CD8-positive, alpha-beta memory T cell (primary cell): Measurements from ENCODE around the gene DCAF8L2. TPM values are rescaled to one million over a fixed set of nuclear protein-coding genes. Genes with fewer than 3 reads are reported as not detected.

Source experiments
- CTCF ChIA-PET: fragments of 350-600 bp; sonication (Branson Sonifier 250); formaldehyde crosslinking; loops from one replicate; lab custom pipeline; 2021; ENCODE audit warnings: antibody characterized with exemption; lab: Charles Lee
- POLR2A ChIA-PET: fragments of 350-600 bp; sonication (Branson Sonifier 250); formaldehyde crosslinking; loops from one replicate; lab custom pipeline; 2021; ENCODE audit warnings: antibody characterized with exemption; lab: Charles Lee
- DNase-seq, 5 donors: peaks; one replicate each; pipeline versions ENCODE4 v3.0.0 to v3.0.0-alpha.2; 2020 to 2022; ENCODE audit warnings: mixed read lengths in 1 of 5
- H3K27ac ChIP-seq: one replicate; pipeline ENCODE4 v1.7.0; 2013; ENCODE audit warnings: low read depth, mild to moderate bottlenecking, low read length, moderate library complexity
- H3K27me3 ChIP-seq: 2 replicates; pipeline ENCODE4 v1.7.0; 2013; ENCODE audit warnings: low read length, mild to moderate bottlenecking; ENCODE audit not compliant: insufficient read depth, poor library complexity, severe bottlenecking
- H3K36me3 ChIP-seq: 2 replicates; pipeline ENCODE4 v1.7.0; 2013; ENCODE audit warnings: mild to moderate bottlenecking, low read length, moderate library complexity; ENCODE audit not compliant: insufficient read depth
- H3K4me1 ChIP-seq: 2 replicates; pipeline ENCODE4 v1.7.0; 2013; ENCODE audit warnings: mild to moderate bottlenecking, low read length, moderate library complexity; ENCODE audit not compliant: insufficient read depth
- H3K4me3 ChIP-seq: 2 replicates; pipeline ENCODE4 v1.7.0; 2013; ENCODE audit warnings: mild to moderate bottlenecking, low read length
- H3K9me3 ChIP-seq: 2 replicates; pipeline ENCODE4 v1.7.0; 2013; ENCODE audit warnings: mild to moderate bottlenecking, low read length
- H3K27ac Mint-ChIP-seq, 8 donors: one replicate each; pipeline ENCODE4 v1.8.0; 2020 to 2021; ENCODE audit warnings: mixed read lengths in 8 of 8, mild to moderate bottlenecking in 6 of 8, inconsistent platforms in 3 of 8, moderate library complexity in 3 of 8
- H3K27me3 Mint-ChIP-seq, 2 donors: one replicate each; pipeline ENCODE4 v1.8.0; 2020 to 2021; ENCODE audit warnings: mixed read lengths in 2 of 2, mild to moderate bottlenecking in 1 of 2, moderate library complexity in 1 of 2
- H3K36me3 Mint-ChIP-seq, 3 donors: one replicate each; pipeline ENCODE4 v1.8.0; 2020 to 2021; ENCODE audit warnings: mixed read lengths in 3 of 3, inconsistent platforms in 1 of 3, mild to moderate bottlenecking in 1 of 3
- H3K4me1 Mint-ChIP-seq, 3 donors: one replicate each; pipeline ENCODE4 v1.8.0; 2020 to 2021; ENCODE audit warnings: mixed read lengths in 3 of 3, inconsistent platforms in 1 of 3, mild to moderate bottlenecking in 1 of 3
- H3K4me3 Mint-ChIP-seq, 7 donors: one replicate each; pipeline ENCODE4 v1.8.0; 2020 to 2021; ENCODE audit warnings: mixed read lengths in 7 of 7, mild to moderate bottlenecking in 6 of 7, moderate library complexity in 4 of 7, inconsistent platforms in 2 of 7
- H3K9me3 Mint-ChIP-seq, 5 donors: one replicate each; pipeline ENCODE4 v1.8.0; 2020 to 2022; ENCODE audit warnings: mixed read lengths in 5 of 5, mild to moderate bottlenecking in 3 of 5, moderate library complexity in 2 of 5, inconsistent platforms in 1 of 5
- polyA plus RNA-seq: library from polyadenylated mRNA; unstranded; fragments of 300-500 nt; fragmentation: Illumina TruSeq; gene quantifications from one replicate; pipeline ENCODE4 v1.2.3, GENCODE V29; 2021
- total RNA-seq, 2 experiments: library from RNA; stranded (reverse); gene quantifications; one replicate each; pipeline ENCODE4 v1.2.3, GENCODE V29; 2021

The DCAF8L2 gene
- total and polyA plus RNA-seq, 3 experiments from 2014 or later, result not detected

GRCh38 chrX:27797575-27797974, 207.4 kb downstream of the DCAF8L2 start:
- no peak overlapping the region for H3K4me3 ChIP-seq
- no peak overlapping the region for H3K27ac ChIP-seq
- peaks cover 0 to 1% of the 10 kb centered on the region in 2 donors for H3K27me3 Mint-ChIP-seq
- H3K27me3 ChIP-seq, result no peaks in the 10 kb centered on the region
- no peaks in the 10 kb centered on the region for H3K4me1 ChIP-seq
- no peaks in the 10 kb centered on the region for H3K36me3 ChIP-seq
- no peak overlapping the region for H3K27ac Mint-ChIP-seq
- DNase-seq, result no peak
- H3K36me3 Mint-ChIP-seq, result no peaks in the 10 kb centered on the region
- CTCF ChIA-PET, result no interaction called here
- peaks cover 0 to 11% (median 2%) of the 10 kb centered on the region in 5 donors for H3K9me3 Mint-ChIP-seq
- no peaks in the 10 kb centered on the region for H3K4me1 Mint-ChIP-seq
- H3K9me3 ChIP-seq, result no peaks in the 10 kb centered on the region
- POLR2A ChIA-PET, result no interaction called here
- no peak overlapping the region for H3K4me3 Mint-ChIP-seq

Other genes with a start within 250 kb of the DCAF8L2 start
- gene PPP4R3C, start 127.0 kb upstream of the DCAF8L2 start, total RNA-seq, result not detected
- gene PPP4R3C, start 127.0 kb upstream of the DCAF8L2 start, polyA plus RNA-seq, result not detected
- not detected for gene MAGEB10, start 217.6 kb downstream of the DCAF8L2 start, total RNA-seq
- not detected for gene MAGEB10, start 217.6 kb downstream of the DCAF8L2 start, polyA plus RNA-seq